Measurements from ENCODE around the gene FAM136A.

- TF ChIP-seq YY1 (IDR thresholded peaks at IDR 0.05; ENCODE audit: insufficient read depth, insufficient read length) (no peak), ZNF274 (IDR thresholded peaks at IDR 0.05; ENCODE audit: low read depth, low read length) (no peak), SUZ12 (IDR thresholded peaks at IDR 0.05; ENCODE audit: extremely low read depth, insufficient read depth, insufficient read length) (no peak)
Observed at GRCh38 chr2:70280242-70280798, 21.5 kb downstream of the FAM136A start.

All from NT2/D1 (cell line).